Astrocyte (in vitro differentiated cells and primary cell): Measurements from ENCODE around the gene ELF5. TPM values are rescaled to one million over a fixed set of nuclear protein-coding genes. Genes with fewer than 3 reads are reported as not detected.

Source experiments
- DNase-seq: peaks from one replicate; pipeline ENCODE4 v3.0.0-alpha.2; 2010; ENCODE audit warnings: low read depth
- FAIRE-seq: peaks from 2 replicates; lab custom pipeline; 2011; peaks lifted over from hg19 to GRCh38; lab: Jason Lieb, UNC
- H2AFZ ChIP-seq: 2 replicates; pipeline ENCODE4 v1.6.0; 2012; ENCODE audit warnings: low read depth, low read length, inconsistent platforms
- H3K27ac ChIP-seq: 2 replicates; pipeline ENCODE4 v1.5.1; 2011; ENCODE audit warnings: low read depth, low read length, inconsistent platforms
- H3K27me3 ChIP-seq: 2 replicates; pipeline ENCODE4 v1.6.0; 2011; ENCODE audit warnings: low read length, inconsistent platforms; ENCODE audit not compliant: insufficient read depth
- H3K36me3 ChIP-seq: 2 replicates; pipeline ENCODE4 v1.5.1; 2011; ENCODE audit warnings: low read length, inconsistent platforms; ENCODE audit not compliant: insufficient read depth
- H3K4me1 ChIP-seq: 2 replicates; pipeline ENCODE4 v1.5.1; 2011; ENCODE audit warnings: low read length, inconsistent platforms; ENCODE audit not compliant: insufficient read depth
- H3K4me2 ChIP-seq: 2 replicates; pipeline ENCODE4 v1.6.0; 2012; ENCODE audit warnings: low read length, inconsistent platforms
- H3K4me3 ChIP-seq: 2 replicates; pipeline ENCODE4 v1.5.1; 2011; ENCODE audit warnings: low read depth, mild to moderate bottlenecking, low read length, inconsistent platforms; ENCODE audit not compliant: insufficient read depth
- H3K79me2 ChIP-seq: 2 replicates; pipeline ENCODE4 v1.6.0; 2012; ENCODE audit warnings: mild to moderate bottlenecking, low read length, inconsistent platforms; ENCODE audit not compliant: insufficient read depth
- H3K9ac ChIP-seq: 2 replicates; pipeline ENCODE4 v1.6.0; 2012; ENCODE audit warnings: mild to moderate bottlenecking, low read length, inconsistent platforms
- H3K9me3 ChIP-seq: 2 replicates; pipeline ENCODE4 v1.5.1; 2012; ENCODE audit warnings: low read depth, mild to moderate bottlenecking, low read length, inconsistent platforms; ENCODE audit not compliant: insufficient read depth
- H4K20me1 ChIP-seq: 2 replicates; pipeline ENCODE4 v1.6.0; 2012; ENCODE audit warnings: low read length, inconsistent platforms; ENCODE audit not compliant: insufficient read depth
- H3K27ac Mint-ChIP-seq: one replicate; pipeline ENCODE4 v1.8.0; 2021; ENCODE audit warnings: mild to moderate bottlenecking, mixed read lengths; ENCODE audit not compliant: unreplicated experiment
- H3K27me3 Mint-ChIP-seq: one replicate; pipeline ENCODE4 v1.8.0; 2021; ENCODE audit warnings: low read depth, mixed read lengths; ENCODE audit not compliant: unreplicated experiment
- H3K36me3 Mint-ChIP-seq: one replicate; pipeline ENCODE4 v1.8.0; 2021; ENCODE audit warnings: low read depth, mixed read lengths; ENCODE audit not compliant: unreplicated experiment
- H3K4me1 Mint-ChIP-seq: one replicate; pipeline ENCODE4 v1.8.0; 2021; ENCODE audit warnings: low read depth, mixed read lengths; ENCODE audit not compliant: unreplicated experiment
- H3K4me3 Mint-ChIP-seq: one replicate; pipeline ENCODE4 v1.8.0; 2021; ENCODE audit warnings: mild to moderate bottlenecking, moderate library complexity, mixed read lengths; ENCODE audit not compliant: unreplicated experiment
- H3K9me3 Mint-ChIP-seq: one replicate; pipeline ENCODE4 v1.8.0; 2021; ENCODE audit warnings: mild to moderate bottlenecking, mixed read lengths; ENCODE audit not compliant: unreplicated experiment
- EZH2 ChIP-seq: IDR thresholded peaks from 2 replicates; pipeline ENCODE4 v1.6.1; 2012; ENCODE audit warnings: mild to moderate bottlenecking, low read length, inconsistent platforms; ENCODE audit not compliant: insufficient read depth
- total RNA-seq: library from RNA; stranded (reverse); gene quantifications from 2 replicates; pipeline ENCODE4 v1.2.1, GENCODE V29; 2021
- TF ChIP-seq, protein P1 (sequence below): IDR thresholded peaks from 2 replicates; pipeline ENCODE4 v1.5.1; 2011; ENCODE audit warnings: low read depth, mild to moderate bottlenecking, inconsistent platforms, low read length, moderate library complexity; ENCODE audit not compliant: insufficient read depth

The ELF5 gene
- total RNA-seq, 1 donor from 2014 or later = not detected

DNA sequence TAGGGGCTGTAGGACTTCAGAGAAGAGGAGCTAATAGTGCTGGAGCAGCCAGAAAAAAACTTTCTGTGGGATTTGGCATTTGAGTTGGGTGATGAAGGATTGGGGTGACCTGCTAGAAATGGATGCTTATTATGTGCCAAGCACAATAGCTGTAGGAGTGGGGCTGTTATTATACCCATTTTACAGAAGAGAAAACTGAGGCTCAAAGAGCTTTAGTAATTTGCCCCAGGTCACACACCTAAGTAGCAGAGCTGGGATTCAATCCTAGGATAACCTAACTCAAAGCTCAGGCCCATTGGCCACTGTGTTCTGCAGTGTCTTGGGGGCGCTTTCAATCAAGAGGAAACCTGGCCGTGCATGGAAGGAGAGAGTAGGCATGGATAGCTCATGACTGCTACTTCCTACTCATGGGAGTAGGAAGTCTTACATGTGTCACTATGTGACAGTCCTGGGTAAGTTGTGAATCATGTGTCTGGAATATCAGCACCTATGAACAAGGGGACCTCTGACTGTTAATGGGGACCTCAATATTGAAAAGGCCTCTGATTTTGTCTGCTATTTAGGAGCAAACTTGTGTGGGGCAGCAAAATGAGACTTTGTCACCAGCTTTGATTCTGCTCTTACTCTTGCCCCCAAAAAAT, 6.1 kb upstream of the ELF5 start:
- H3K4me1 ChIP-seq = no peaks in the 10 kb centered on the region
- no peak overlapping the region for H3K9ac ChIP-seq
- no peak overlapping the region for H3K4me3 Mint-ChIP-seq
- H3K27me3 Mint-ChIP-seq = peaks cover 10% of the 10 kb centered on the region
- no peaks in the 10 kb centered on the region for H3K9me3 ChIP-seq
- FAIRE-seq = no peak
- H3K4me2 ChIP-seq = no peak overlapping the region
- H3K36me3 Mint-ChIP-seq = no peaks in the 10 kb centered on the region
- H2AFZ ChIP-seq = no peak overlapping the region
- H3K79me2 ChIP-seq = no peaks in the 10 kb centered on the region
- H3K4me3 ChIP-seq = no peak overlapping the region
- H3K27ac ChIP-seq = no peak overlapping the region
- H3K9me3 Mint-ChIP-seq = no peaks in the 10 kb centered on the region
- no peak for DNase-seq
- no peaks in the 10 kb centered on the region for H3K36me3 ChIP-seq
- H3K4me1 Mint-ChIP-seq = no peaks in the 10 kb centered on the region
- H4K20me1 ChIP-seq = no peaks in the 10 kb centered on the region
- peaks cover 7% of the 10 kb centered on the region for H3K27me3 ChIP-seq
- H3K27ac Mint-ChIP-seq = no peak overlapping the region
- no peak for TF ChIP-seq EZH2
- TF ChIP-seq, protein P1, sequence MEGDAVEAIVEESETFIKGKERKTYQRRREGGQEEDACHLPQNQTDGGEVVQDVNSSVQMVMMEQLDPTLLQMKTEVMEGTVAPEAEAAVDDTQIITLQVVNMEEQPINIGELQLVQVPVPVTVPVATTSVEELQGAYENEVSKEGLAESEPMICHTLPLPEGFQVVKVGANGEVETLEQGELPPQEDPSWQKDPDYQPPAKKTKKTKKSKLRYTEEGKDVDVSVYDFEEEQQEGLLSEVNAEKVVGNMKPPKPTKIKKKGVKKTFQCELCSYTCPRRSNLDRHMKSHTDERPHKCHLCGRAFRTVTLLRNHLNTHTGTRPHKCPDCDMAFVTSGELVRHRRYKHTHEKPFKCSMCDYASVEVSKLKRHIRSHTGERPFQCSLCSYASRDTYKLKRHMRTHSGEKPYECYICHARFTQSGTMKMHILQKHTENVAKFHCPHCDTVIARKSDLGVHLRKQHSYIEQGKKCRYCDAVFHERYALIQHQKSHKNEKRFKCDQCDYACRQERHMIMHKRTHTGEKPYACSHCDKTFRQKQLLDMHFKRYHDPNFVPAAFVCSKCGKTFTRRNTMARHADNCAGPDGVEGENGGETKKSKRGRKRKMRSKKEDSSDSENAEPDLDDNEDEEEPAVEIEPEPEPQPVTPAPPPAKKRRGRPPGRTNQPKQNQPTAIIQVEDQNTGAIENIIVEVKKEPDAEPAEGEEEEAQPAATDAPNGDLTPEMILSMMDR = no peak

DNA sequence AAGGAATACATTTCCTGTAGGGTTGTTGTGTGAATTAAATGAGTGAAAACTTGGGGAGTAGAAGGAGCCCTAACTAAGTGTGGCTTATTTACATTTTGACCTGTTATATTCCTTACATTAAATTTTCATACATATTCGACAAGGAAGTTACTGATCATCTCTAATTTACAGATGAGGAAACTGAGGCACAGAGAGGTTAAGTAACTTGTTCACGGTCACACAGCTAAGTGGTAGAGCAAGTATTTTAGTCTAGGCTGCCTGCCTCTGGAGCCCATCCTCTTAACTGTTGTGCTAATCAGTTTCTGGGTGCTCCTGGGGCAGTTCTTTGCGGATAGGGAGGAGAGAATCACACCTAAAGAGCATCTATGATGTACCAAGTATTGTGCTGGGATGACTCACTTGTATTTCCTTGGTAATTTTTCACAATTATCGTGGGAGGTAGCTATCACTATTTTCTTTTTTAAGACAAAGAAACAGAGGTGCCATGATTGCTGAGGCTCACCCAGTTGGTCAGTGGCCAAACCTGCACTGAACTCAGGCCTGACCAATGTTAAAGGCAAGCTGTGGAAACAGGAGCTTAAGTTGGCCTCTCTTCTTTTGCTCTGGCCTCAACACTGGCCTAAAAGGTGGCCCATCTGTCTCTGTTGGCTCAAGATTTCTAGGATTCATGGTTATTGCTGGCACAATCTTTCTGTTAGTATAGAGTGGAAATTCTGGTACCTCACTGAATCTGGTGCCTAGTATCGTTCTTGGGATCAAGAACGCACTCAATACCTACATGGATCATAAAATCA, 2.9 kb upstream of the ELF5 start:
- Histone ChIP-seq H2AFZ (no peak overlapping the region), H3K9me3 (no peaks in the 10 kb centered on the region), H3K4me2 (no peak overlapping the region), H3K27me3 (peaks cover 5% of the 10 kb centered on the region), H3K9ac (no peak overlapping the region), H3K4me1 (no peaks in the 10 kb centered on the region), H3K79me2 (no peaks in the 10 kb centered on the region), H4K20me1 (no peaks in the 10 kb centered on the region), H3K4me3 (no peak overlapping the region), H3K36me3 (no peaks in the 10 kb centered on the region), H3K27ac (no peak overlapping the region)
- H3K36me3 Mint-ChIP-seq = no peaks in the 10 kb centered on the region
- H3K27me3 Mint-ChIP-seq = peaks cover 2% of the 10 kb centered on the region
- no peak overlapping the region for H3K4me3 Mint-ChIP-seq
- H3K4me1 Mint-ChIP-seq = no peaks in the 10 kb centered on the region
- DNase-seq (no peak), FAIRE-seq (no peak)
- TF ChIP-seq, protein P1 = no peak
- no peak overlapping the region for H3K27ac Mint-ChIP-seq
- H3K9me3 Mint-ChIP-seq = no peaks in the 10 kb centered on the region

GRCh38 chr11:34514597-34514996, 1.0 kb upstream of the ELF5 start:
- H3K27ac Mint-ChIP-seq = no peak overlapping the region
- no peak overlapping the region for H3K4me2 ChIP-seq
- FAIRE-seq (no peak), DNase-seq (no peak)
- peaks cover 5% of the 10 kb centered on the region for H3K27me3 ChIP-seq
- H3K4me1 Mint-ChIP-seq = no peaks in the 10 kb centered on the region
- H3K36me3 ChIP-seq = no peaks in the 10 kb centered on the region
- H3K79me2 ChIP-seq = no peaks in the 10 kb centered on the region
- H3K4me1 ChIP-seq = no peaks in the 10 kb centered on the region
- no peaks in the 10 kb centered on the region for H3K9me3 Mint-ChIP-seq
- H3K9ac ChIP-seq = no peak overlapping the region
- no peak overlapping the region for H3K4me3 ChIP-seq
- H3K27me3 Mint-ChIP-seq = peaks cover 6% of the 10 kb centered on the region
- H2AFZ ChIP-seq = no peak overlapping the region
- H3K27ac ChIP-seq = no peak overlapping the region
- no peaks in the 10 kb centered on the region for H3K36me3 Mint-ChIP-seq
- TF ChIP-seq EZH2 = no peak
- TF ChIP-seq, protein P1 = no peak
- H3K9me3 ChIP-seq = no peaks in the 10 kb centered on the region
- H4K20me1 ChIP-seq = no peaks in the 10 kb centered on the region
- no peak overlapping the region for H3K4me3 Mint-ChIP-seq
